Posterior cingulate gyrus (tissue), 11 donors: Measurements from ENCODE around the gene PSENEN.
"Not testable (repeated sequence)": the region's sequence is repeated elsewhere in the genome, so short reads cannot be mapped to it uniquely, and the experiment has no call there.

ENCODE experiments used
- DNase-seq, 10 donors: peaks; one replicate each; pipeline versions ENCODE4 v3.0.0 to v3.0.0-alpha.2; 2020 to 2021; ENCODE audit warnings: mixed read lengths in 3 of 10
- intact Hi-C: fragments of 100-400 bp; cut with DNase I; formaldehyde crosslinking; loops from one replicate; pipeline ENCODE4 v1.15.1; 2023

PSENEN gene

DNA sequence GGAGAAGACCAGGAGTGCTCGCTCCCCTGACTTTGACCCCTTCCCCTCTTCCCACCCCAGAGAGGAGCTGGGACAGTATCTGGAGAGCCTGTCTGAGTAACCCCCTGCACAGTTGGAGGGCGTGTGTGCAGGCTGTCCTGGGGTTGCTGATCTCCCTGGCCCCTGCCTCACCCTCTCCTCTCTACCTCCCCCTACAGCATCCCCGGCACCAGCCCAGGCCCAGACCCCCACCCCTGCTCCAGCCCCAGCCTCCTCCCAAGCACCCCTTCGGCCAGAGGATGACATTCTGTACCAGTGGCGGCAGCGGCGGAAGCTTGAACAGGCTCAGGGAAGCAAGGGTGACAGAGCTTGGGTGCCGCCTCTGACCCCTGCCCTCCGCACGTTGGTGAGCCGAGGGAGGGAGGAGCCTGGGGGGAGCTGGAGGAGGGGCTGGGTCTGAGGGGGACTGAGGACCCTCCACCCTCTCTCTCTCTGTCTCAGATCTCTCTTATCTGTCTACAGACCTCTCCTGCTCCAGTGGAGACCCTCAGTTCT lies 21.2 kb downstream of the PSENEN start:
- peak in 1 of 10 donors; percentile 62 for DNase-seq
- intact Hi-C loops: no loop called here

GRCh38 chr19:35767288-35768081 lies 22.0 kb downstream of the PSENEN start:
- intact Hi-C loops: no loop called here
- DNase-seq: peak in 1 of 10 donors; percentile 62

GRCh38 chr19:35768082-35768421 lies 22.6 kb downstream of the PSENEN start:
- DNase-seq: peak in 1 of 10 donors; percentile 39
- intact Hi-C loops: no loop called here

GRCh38 chr19:35772362-35772761 lies 26.9 kb downstream of the PSENEN start:
- not testable (repeated sequence) for DNase-seq
- intact Hi-C loops: loop anchor here (10.0 kb wide), 1 partner anchor 162 kb away; the partner anchor contains the start of gene LRFN3

- intact Hi-C loops: loop anchor here (10.0 kb wide), 1 partner anchor 162 kb away; the partner anchor contains the start of gene LRFN3
- DNase-seq: no peak
Observed at GRCh38 chr19:35773020-35773806, 27.8 kb downstream of the PSENEN start.

GRCh38 chr19:35774274-35775045 lies 29.0 kb downstream of the PSENEN start:
- intact Hi-C loops: loop anchor here (1.0 to 10.0 kb wide), 2 partner anchors 16 to 160 kb away; partner anchors contain the start of genes LRFN3 and PROSER3
- DNase-seq: no peak

DNA sequence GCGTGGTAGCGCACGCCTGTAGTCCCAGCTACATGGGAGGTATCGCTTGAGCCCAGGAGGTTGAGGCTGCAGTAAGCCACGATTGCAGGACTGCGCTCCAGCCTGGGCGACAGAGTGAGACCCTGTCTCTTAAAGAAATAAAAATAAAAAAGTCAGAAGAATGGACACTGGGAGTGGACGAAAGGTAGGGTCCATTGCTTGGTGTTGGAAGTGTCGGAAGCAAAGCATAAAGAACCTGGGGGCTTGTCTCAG lies 29.5 kb downstream of the PSENEN start:
- no peak for DNase-seq
- intact Hi-C loops: loop anchor here (1.0 to 10.0 kb wide), 2 partner anchors 17 to 160 kb away; partner anchors contain the start of genes LRFN3 and PROSER3

DNA sequence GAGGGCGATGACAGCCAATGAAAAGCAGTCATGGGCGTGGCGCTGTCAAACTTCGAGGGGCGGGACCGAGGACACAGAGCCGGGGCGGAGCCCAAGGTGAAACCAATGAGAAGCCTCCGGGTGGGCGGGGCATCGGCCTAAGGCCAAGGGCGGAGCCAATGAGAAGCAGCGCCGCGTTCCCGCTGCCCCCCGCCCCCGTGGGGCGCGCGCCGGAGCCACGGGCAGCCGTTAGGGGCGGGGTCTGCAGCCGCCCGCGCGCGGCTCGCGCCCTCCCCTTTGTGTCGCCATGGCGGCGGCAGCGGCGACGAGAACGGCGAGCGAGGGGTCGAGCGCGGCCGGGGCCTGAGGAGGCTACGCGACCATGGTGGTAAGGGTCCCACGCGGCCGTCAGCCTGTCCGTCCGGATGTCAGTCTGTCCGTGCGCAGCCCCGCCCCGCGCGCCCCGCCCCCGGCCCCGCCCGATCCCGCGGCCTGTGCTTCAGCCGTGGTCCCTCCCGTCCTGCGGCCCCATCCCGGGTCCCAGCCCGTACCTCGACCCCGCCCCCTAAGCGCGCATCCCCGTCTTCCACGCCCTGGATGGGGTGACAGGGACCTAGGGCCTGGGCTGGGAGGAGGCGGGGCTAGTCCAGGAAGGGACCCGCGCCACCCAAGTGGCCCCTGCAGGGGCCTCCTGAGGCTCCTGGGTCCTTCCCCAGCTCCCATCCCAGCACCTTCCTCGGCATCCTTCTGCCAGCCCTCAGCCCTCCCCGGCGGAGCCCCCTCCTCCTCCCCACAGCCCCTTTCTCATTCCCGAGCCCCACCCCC lies 30.0 kb downstream of the PSENEN start, which contains the start of gene ARHGAP33:
Gene ARHGAP33, plus strand, starts transcription at position 267 of the 804 bp plus-strand sequence. Its CDS starts 95 bp downstream, at position 362.
- intact Hi-C loops: loop anchor here (1.0 to 10.0 kb wide), 3 partner anchors 17 to 159 kb away; partner anchors contain the start of genes APLP1, LRFN3 and PROSER3
- DNase-seq: peak; percentile 98 to 100 (median 100)

DNA sequence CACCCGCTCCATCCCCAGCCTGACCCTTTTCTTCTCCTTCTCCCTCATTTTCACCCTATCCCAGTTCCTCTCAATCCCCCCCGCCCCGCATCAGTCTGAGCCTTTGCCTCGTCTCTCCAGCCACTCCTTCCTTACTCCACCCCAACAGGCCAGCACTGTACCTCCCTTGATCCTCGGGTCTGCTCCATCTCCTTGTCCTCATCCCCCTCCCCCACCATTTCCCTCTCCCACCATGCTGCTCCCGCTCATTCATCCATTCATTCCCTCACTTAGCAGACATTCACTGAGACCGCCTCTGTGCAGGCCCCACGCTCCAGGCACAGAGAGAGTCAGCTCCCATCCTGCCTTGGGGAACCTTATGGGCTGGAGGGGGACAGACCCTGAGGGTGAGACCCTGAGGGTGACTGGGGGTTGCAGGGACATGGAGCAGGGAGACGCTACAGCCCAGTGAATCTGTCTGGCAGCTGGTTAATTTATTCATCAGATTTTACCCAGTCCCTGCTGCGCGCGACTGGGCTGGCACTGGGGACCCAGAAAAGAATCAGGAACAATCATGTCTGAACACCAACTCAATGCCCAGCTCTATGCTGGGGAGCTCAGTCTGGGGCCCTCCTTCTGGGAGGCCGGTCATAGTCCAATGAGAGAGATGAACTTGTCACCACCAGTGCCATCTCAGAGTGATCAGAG lies 30.8 kb downstream of the PSENEN start:
- DNase-seq: peak in 1 of 10 donors; percentile 84
- intact Hi-C loops: loop anchor here (2.0 to 10.0 kb wide), 2 partner anchors 93 to 159 kb away; partner anchors contain the start of genes APLP1 and LRFN3

- intact Hi-C loops: loop anchor here (2.0 to 10.0 kb wide), 2 partner anchors 92 to 158 kb away; partner anchors contain the start of genes APLP1 and LRFN3
- peak in 4 of 10 donors; percentile 18 to 80 (median 48) for DNase-seq
Observed at GRCh38 chr19:35777086-35777841, 31.8 kb downstream of the PSENEN start.

- intact Hi-C loops: loop anchor here (2.0 to 10.0 kb wide), 2 partner anchors 91 to 157 kb away; partner anchors contain the start of genes APLP1 and LRFN3
- no peak for DNase-seq
Observed at GRCh38 chr19:35777961-35778360, 32.5 kb downstream of the PSENEN start.

- intact Hi-C loops: loop anchor here (10.0 kb wide), 1 partner anchor 156 kb away; the partner anchor contains the start of gene LRFN3
- no peak for DNase-seq
Observed at GRCh38 chr19:35779033-35779432, 33.6 kb downstream of the PSENEN start.

DNA sequence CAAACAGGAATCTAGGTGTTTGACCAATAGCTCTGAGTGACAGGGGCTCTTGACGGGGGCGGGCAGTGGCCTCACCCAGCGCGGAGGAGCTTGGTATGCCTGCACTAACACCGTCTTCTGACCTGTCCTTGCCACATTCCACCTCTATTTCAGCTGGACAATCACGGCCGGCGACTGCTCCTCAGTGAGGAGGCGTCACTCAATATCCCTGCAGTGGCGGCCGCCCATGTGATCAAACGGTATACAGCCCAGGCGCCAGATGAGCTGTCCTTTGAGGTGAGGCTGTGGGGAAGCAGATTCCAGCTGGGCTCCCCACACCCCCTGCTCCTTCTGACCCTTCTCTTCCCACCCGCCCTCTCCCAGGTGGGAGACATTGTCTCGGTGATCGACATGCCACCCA lies 34.6 kb downstream of the PSENEN start:
- DNase-seq: no peak
- intact Hi-C loops: no loop called here

- intact Hi-C loops: no loop called here
- peak in 1 of 10 donors; percentile 70 for DNase-seq
Observed at GRCh38 chr19:35780717-35781116, 35.3 kb downstream of the PSENEN start.

GRCh38 chr19:35781650-35782049 lies 36.2 kb downstream of the PSENEN start:
- intact Hi-C loops: no loop called here

GRCh38 chr19:35782589-35782988 lies 37.1 kb downstream of the PSENEN start:
- DNase-seq: no peak
- intact Hi-C loops: no loop called here

More at GRCh38 chr19:35781650-35782049, 36.2 kb downstream of the PSENEN start:
- DNase-seq: no peak
